Body of pancreas (tissue), 4 donors: ENCODE measurements around the gene WNT7B.

Source experiments
- CTCF ChIP-seq, 7 experiments: fragments of 450-650 bp in 4 of 7; fragments of 200-600 bp in 3 of 7; sonication (generic) in 3 of 7; IDR thresholded peaks; one replicate each; pipeline ENCODE4 v1.5.1; 2016 to 2019; ENCODE audit warnings: antibody characterized with exemption in 7 of 7
- POLR2A ChIP-seq, 3 donors: fragments of 450-650 bp; IDR thresholded peaks; one replicate each; pipeline ENCODE4 v1.6.1; 2016; ENCODE audit warnings: antibody characterized with exemption in 3 of 3, mild to moderate bottlenecking in 2 of 3

GRCh38 chr22:45877036-45877380 lies 100.0 kb downstream of the WNT7B start:
- no peak for TF ChIP-seq POLR2A (IDR thresholded peaks at IDR 0.05)
- no peak for TF ChIP-seq CTCF (IDR thresholded peaks at IDR 0.05)
